NCI-H345 (cell line): ENCODE measurements around the gene WNT7A.

ENCODE experiments used
- DNase-seq: peaks from one replicate; lab custom pipeline; 2025; lab: John Stamatoyannopoulos, UW

The WNT7A gene

GRCh38 chr3:13792512-13793371 is 87.1 kb downstream of the WNT7A start:
- no peak for DNase-seq

- no peak for DNase-seq
Observed at GRCh38 chr3:13792051-13792490, 87.8 kb downstream of the WNT7A start.

GRCh38 chr3:13791198-13792050 is 88.4 kb downstream of the WNT7A start:
- DNase-seq: no peak

GRCh38 chr3:13790376-13791197 is 89.3 kb downstream of the WNT7A start:
- DNase-seq: no peak

- no peak for DNase-seq
Observed at GRCh38 chr3:13788522-13789424, 91.1 kb downstream of the WNT7A start.

- no peak for DNase-seq
Observed at GRCh38 chr3:13787533-13788132, 92.2 kb downstream of the WNT7A start.

GRCh38 chr3:13786811-13787210 is 93.1 kb downstream of the WNT7A start:
- DNase-seq: no peak

- no peak for DNase-seq
Observed at GRCh38 chr3:13785853-13786436, 93.9 kb downstream of the WNT7A start.

GRCh38 chr3:13785351-13785750 is 94.5 kb downstream of the WNT7A start:
- DNase-seq: no peak

- DNase-seq: no peak
Observed at GRCh38 chr3:13783476-13783875, 96.4 kb downstream of the WNT7A start.

GRCh38 chr3:13782501-13782900 is 97.4 kb downstream of the WNT7A start:
- DNase-seq: no peak

- DNase-seq: no peak
Observed at GRCh38 chr3:13781417-13781816, 98.5 kb downstream of the WNT7A start.

- no peak for DNase-seq
Observed at GRCh38 chr3:13780432-13781176, 99.3 kb downstream of the WNT7A start.

- no peak for DNase-seq
Observed at GRCh38 chr3:13776253-13777050, 103.4 kb downstream of the WNT7A start.

- DNase-seq: no peak
Observed at GRCh38 chr3:13772885-13773745, 106.8 kb downstream of the WNT7A start.

GRCh38 chr3:13772321-13772745 is 107.5 kb downstream of the WNT7A start:
- no peak for DNase-seq

GRCh38 chr3:13771496-13771895 is 108.4 kb downstream of the WNT7A start:
- DNase-seq: no peak
